Type B pancreatic cell (in vitro differentiated cells): ENCODE results near the gene SDK1. TPM values are rescaled to one million over a fixed set of nuclear protein-coding genes. Genes with fewer than 3 reads are reported as not detected.

Experiments
- DNase-seq: peaks from one replicate; pipeline ENCODE4 v3.0.0; 2021; ENCODE audit warnings: mixed read lengths; ENCODE audit not compliant: unreplicated experiment; ENCODE audit errors: extremely low spot score
- H3K27ac Mint-ChIP-seq: 2 replicates; pipeline ENCODE4 v1.8.0; 2021; ENCODE audit warnings: mild to moderate bottlenecking, mixed read lengths
- H3K27me3 Mint-ChIP-seq: 2 replicates; pipeline ENCODE4 v1.8.0; 2021; ENCODE audit warnings: mixed read lengths
- H3K36me3 Mint-ChIP-seq: 2 replicates; pipeline ENCODE4 v1.8.0; 2021; ENCODE audit warnings: mixed read lengths
- H3K4me1 Mint-ChIP-seq: one replicate; pipeline ENCODE4 v1.8.0; 2021; ENCODE audit warnings: mixed read lengths; ENCODE audit not compliant: unreplicated experiment
- H3K4me3 Mint-ChIP-seq: 2 replicates; pipeline ENCODE4 v1.8.0; 2021; ENCODE audit warnings: mild to moderate bottlenecking, mixed read lengths
- H3K9me3 Mint-ChIP-seq: 2 replicates; pipeline ENCODE4 v1.8.0; 2021; ENCODE audit warnings: mixed read lengths
- CTCF ChIP-seq: fragments of 200-600 bp; sonication (generic); conservative IDR thresholded peaks from 2 replicates; pipeline ENCODE4 v1.5.0; 2021; ENCODE audit warnings: antibody characterized with exemption, mild to moderate bottlenecking
- total RNA-seq: library from RNA; stranded (reverse); gene quantifications from 2 replicates; pipeline ENCODE4 v1.2.1, GENCODE V29; 2021; ENCODE audit warnings: low replicate concordance

The SDK1 gene
- total RNA-seq, 1 donor from 2014 or later = 26.1 TPM

GRCh38 chr7:4247106-4247876 is 946.2 kb downstream of the SDK1 start:
- H3K9me3 Mint-ChIP-seq = no peaks in the 10 kb centered on the region
- no peak overlapping the region for H3K27ac Mint-ChIP-seq
- H3K27me3 Mint-ChIP-seq = no peaks in the 10 kb centered on the region

DNA sequence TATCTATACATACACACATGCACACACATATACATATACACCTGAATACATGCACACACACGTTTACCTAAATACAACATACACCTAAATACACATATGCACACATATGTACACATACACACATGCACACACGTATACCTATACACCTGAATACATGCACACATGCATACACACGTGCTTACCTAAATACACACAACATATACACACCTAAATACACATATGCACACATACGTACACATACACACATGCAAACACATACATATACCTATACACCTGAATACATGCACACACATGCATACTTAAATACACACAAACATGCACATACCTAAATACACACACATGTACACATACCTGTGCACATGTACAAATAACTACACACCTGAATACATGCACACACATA is 947.2 kb downstream of the SDK1 start:
- Mint-ChIP-seq H3K4me1 (no peaks in the 10 kb centered on the region), H3K36me3 (peaks cover 20% of the 10 kb centered on the region), H3K27ac (no peak overlapping the region), H3K4me3 (no peak overlapping the region), H3K9me3 (no peaks in the 10 kb centered on the region), H3K27me3 (no peaks in the 10 kb centered on the region)
- DNase-seq = no peak
- no peak for TF ChIP-seq CTCF

More at GRCh38 chr7:4247106-4247876, 946.2 kb downstream of the SDK1 start:
- Mint-ChIP-seq H3K4me3 (no peak overlapping the region), H3K36me3 (peaks cover 22% of the 10 kb centered on the region), H3K4me1 (no peaks in the 10 kb centered on the region)
- no peak for TF ChIP-seq CTCF
- no peak for DNase-seq

DNA sequence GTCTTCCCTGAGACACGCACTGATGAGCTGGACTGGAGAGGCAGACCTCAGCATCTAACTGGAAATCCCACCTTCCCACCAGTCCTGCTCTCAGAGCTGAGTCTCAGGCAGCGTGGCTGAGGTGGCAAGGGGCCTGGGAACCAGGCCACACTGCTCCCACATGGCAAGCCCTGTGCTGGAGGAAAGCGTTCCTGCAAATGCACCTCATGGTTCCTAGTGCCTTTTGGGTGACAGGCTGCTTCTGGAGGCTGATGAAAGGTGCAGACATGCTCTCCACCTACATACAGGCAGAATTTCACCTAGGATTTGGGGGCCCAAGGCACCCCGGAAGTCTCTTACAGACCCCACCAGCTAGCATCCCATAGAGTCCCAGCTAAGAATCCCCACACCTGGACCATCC is 948.2 kb downstream of the SDK1 start:
- H3K4me1 Mint-ChIP-seq = no peaks in the 10 kb centered on the region
- no peak for DNase-seq
- TF ChIP-seq CTCF = no peak
- H3K9me3 Mint-ChIP-seq = no peaks in the 10 kb centered on the region
- peaks cover 16% of the 10 kb centered on the region for H3K36me3 Mint-ChIP-seq
- H3K27ac Mint-ChIP-seq = no peak overlapping the region
- H3K4me3 Mint-ChIP-seq = no peak overlapping the region
- no peaks in the 10 kb centered on the region for H3K27me3 Mint-ChIP-seq

- Mint-ChIP-seq H3K27ac (no peak overlapping the region), H3K4me1 (no peaks in the 10 kb centered on the region), H3K27me3 (no peaks in the 10 kb centered on the region), H3K4me3 (no peak overlapping the region), H3K9me3 (no peaks in the 10 kb centered on the region), H3K36me3 (no peaks in the 10 kb centered on the region)
- no peak for DNase-seq
- no peak for TF ChIP-seq CTCF
These were observed 954.3 kb downstream of the SDK1 start for GRCh38 chr7:4255336-4255735.

- Mint-ChIP-seq H3K27ac (no peak overlapping the region), H3K4me1 (no peaks in the 10 kb centered on the region), H3K27me3 (no peaks in the 10 kb centered on the region), H3K36me3 (no peaks in the 10 kb centered on the region), H3K4me3 (no peak overlapping the region), H3K9me3 (no peaks in the 10 kb centered on the region)
- TF ChIP-seq CTCF = no peak
- no peak for DNase-seq
These were observed 955.2 kb downstream of the SDK1 start for GRCh38 chr7:4256286-4256685.
